Activated T-cell treated with anti-CD3 and anti-CD28 coated beads, Interleukin-2, amount 50 U/mL, for 24 hours (primary cell): ENCODE data around the gene ARIH2.

Experiments used
- DNase-seq: peaks from one replicate; pipeline ENCODE4 v3.0.0-alpha.2; 2020
- H3K27ac Mint-ChIP-seq: 2 replicates; pipeline ENCODE4 v1.8.0; 2020; ENCODE audit warnings: mild to moderate bottlenecking, mixed read lengths
- H3K27me3 Mint-ChIP-seq: 2 replicates; pipeline ENCODE4 v1.8.0; 2020; ENCODE audit warnings: mixed read lengths
- H3K36me3 Mint-ChIP-seq: 2 replicates; pipeline ENCODE4 v1.8.0; 2020; ENCODE audit warnings: low read depth, mixed read lengths
- H3K4me1 Mint-ChIP-seq: 2 replicates; pipeline ENCODE4 v1.8.0; 2020; ENCODE audit warnings: low read depth, mixed read lengths
- H3K4me3 Mint-ChIP-seq: 2 replicates; pipeline ENCODE4 v1.8.0; 2020; ENCODE audit warnings: mild to moderate bottlenecking, moderate library complexity, mixed read lengths
- H3K9me3 Mint-ChIP-seq: 2 replicates; pipeline ENCODE4 v1.8.0; 2020; ENCODE audit warnings: mixed read lengths

ARIH2 gene

DNA sequence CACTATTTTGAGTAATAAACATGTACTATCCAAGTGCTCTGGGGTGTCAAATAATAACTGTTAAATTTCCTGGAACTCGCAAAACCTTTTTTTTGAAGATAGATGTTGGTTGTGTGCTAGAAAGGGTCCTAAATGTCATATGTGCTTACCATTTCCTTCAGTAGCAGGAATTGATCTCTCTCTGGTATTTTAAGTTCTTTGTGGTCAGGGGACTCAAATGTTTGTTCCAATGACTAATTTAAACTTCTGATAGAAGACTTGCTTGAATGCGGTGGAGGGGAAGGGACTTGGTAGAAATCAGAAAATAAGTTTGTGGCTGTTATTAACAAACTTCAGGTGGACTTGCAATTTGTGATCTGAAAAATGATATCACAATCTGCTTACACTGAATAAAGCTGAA lies 26.8 kb downstream of the ARIH2 start:
- H3K27me3 Mint-ChIP-seq, result no peaks in the 10 kb centered on the region
- no peaks in the 10 kb centered on the region for H3K9me3 Mint-ChIP-seq
- H3K4me1 Mint-ChIP-seq, result peaks cover 51% of the 10 kb centered on the region
- no peak for DNase-seq
- no peak overlapping the region for H3K4me3 Mint-ChIP-seq
- H3K36me3 Mint-ChIP-seq, result peaks cover 59% of the 10 kb centered on the region
- H3K27ac Mint-ChIP-seq, result peak overlapping the region; percentile 74

- Mint-ChIP-seq H3K36me3 (peaks cover 59% of the 10 kb centered on the region), H3K9me3 (no peaks in the 10 kb centered on the region), H3K4me1 (peaks cover 52% of the 10 kb centered on the region), H3K4me3 (no peak overlapping the region), H3K27ac (peak overlapping the region; percentile 74), H3K27me3 (no peaks in the 10 kb centered on the region)
- DNase-seq, result no peak
Measured at GRCh38 chr3:48945891-48946549, 27.4 kb downstream of the ARIH2 start.

DNA sequence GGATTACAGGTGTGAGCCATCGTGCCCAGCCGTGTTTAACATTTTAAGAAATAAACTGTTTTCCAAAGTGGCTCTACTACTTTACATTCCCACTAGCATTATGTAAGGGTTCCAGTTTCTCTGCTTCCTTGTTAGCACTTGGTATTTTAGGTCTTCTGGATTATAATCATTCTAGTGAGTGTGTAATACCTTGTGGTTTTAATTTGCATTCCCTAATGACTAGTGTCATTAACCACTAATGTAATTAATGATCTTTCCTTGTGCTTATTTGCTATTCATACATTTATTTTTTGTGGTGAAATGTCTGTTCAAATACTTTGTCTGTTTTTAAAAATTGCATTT lies 30.7 kb downstream of the ARIH2 start:
- peaks cover 48% of the 10 kb centered on the region for H3K4me1 Mint-ChIP-seq
- no peak for DNase-seq
- H3K27ac Mint-ChIP-seq, result no peak overlapping the region
- H3K36me3 Mint-ChIP-seq, result peaks cover 59% of the 10 kb centered on the region
- no peaks in the 10 kb centered on the region for H3K9me3 Mint-ChIP-seq
- H3K27me3 Mint-ChIP-seq, result no peaks in the 10 kb centered on the region
- H3K4me3 Mint-ChIP-seq, result no peak overlapping the region

GRCh38 chr3:48950051-48950450 lies 31.4 kb downstream of the ARIH2 start:
- peaks cover 59% of the 10 kb centered on the region for H3K36me3 Mint-ChIP-seq
- no peaks in the 10 kb centered on the region for H3K27me3 Mint-ChIP-seq
- peaks cover 41% of the 10 kb centered on the region for H3K4me1 Mint-ChIP-seq
- peak overlapping the region; percentile 65 for H3K27ac Mint-ChIP-seq
- no peaks in the 10 kb centered on the region for H3K9me3 Mint-ChIP-seq
- no peak overlapping the region for H3K4me3 Mint-ChIP-seq
- no peak for DNase-seq

GRCh38 chr3:48951764-48952163 lies 33.1 kb downstream of the ARIH2 start:
- Mint-ChIP-seq H3K36me3 (peaks cover 57% of the 10 kb centered on the region), H3K9me3 (no peaks in the 10 kb centered on the region), H3K4me3 (no peak overlapping the region), H3K27ac (no peak overlapping the region), H3K4me1 (peaks cover 28% of the 10 kb centered on the region), H3K27me3 (no peaks in the 10 kb centered on the region)
- DNase-seq, result no peak

GRCh38 chr3:48952510-48953118 lies 34.0 kb downstream of the ARIH2 start:
- Mint-ChIP-seq H3K27me3 (no peaks in the 10 kb centered on the region), H3K4me3 (no peak overlapping the region), H3K27ac (peak overlapping the region; percentile 2)

DNA sequence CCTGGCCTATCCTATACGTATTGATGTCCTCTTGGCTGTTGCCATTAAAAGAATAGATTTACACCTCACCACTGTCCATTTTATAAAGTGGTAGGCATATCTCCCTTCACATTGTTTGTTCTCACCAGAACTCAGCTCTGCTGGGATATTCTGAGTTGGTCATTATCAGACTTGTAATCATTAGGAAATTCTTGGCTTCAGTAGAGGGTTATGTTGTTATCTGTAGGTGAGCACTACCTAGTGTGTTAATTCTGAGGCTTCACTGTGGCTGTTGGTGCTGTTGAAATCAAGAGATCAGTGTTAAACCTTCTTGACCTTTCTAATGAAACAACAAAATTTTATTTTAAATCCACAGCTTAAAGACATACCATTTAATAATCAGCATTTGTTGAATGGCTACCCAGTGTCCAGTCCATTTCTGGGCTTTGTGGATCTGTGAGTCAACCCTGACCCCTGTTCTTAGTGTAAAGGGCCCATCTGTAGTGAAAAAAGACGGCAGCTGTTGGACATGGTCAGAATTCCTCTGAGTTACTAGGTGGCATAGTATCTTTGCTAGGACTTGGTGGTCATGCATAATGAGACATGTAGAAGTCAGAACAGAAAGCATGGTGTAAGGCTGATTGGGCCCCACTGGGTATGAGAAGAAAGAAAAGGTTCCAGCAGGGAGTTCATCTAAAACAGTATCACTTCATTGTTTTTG lies 38.5 kb downstream of the ARIH2 start:
- Mint-ChIP-seq H3K4me3 (no peak overlapping the region), H3K36me3 (peaks cover 75% of the 10 kb centered on the region), H3K27me3 (no peaks in the 10 kb centered on the region), H3K27ac (no peak overlapping the region), H3K4me1 (peaks cover 13% of the 10 kb centered on the region), H3K9me3 (no peaks in the 10 kb centered on the region)
- no peak for DNase-seq

More at GRCh38 chr3:48952510-48953118, 34.0 kb downstream of the ARIH2 start:
- peaks cover 64% of the 10 kb centered on the region for H3K36me3 Mint-ChIP-seq
- peaks cover 26% of the 10 kb centered on the region for H3K4me1 Mint-ChIP-seq
- no peaks in the 10 kb centered on the region for H3K9me3 Mint-ChIP-seq
- DNase-seq, result peak; percentile 48

GRCh38 chr3:48960841-48961413 lies 42.3 kb downstream of the ARIH2 start:
- H3K27ac Mint-ChIP-seq, result peak overlapping the region; percentile 37
- peaks cover 15% of the 10 kb centered on the region for H3K4me1 Mint-ChIP-seq
- no peak overlapping the region for H3K4me3 Mint-ChIP-seq
- H3K36me3 Mint-ChIP-seq, result peaks cover 72% of the 10 kb centered on the region
- no peak for DNase-seq
- H3K27me3 Mint-ChIP-seq, result no peaks in the 10 kb centered on the region
- H3K9me3 Mint-ChIP-seq, result no peaks in the 10 kb centered on the region

DNA sequence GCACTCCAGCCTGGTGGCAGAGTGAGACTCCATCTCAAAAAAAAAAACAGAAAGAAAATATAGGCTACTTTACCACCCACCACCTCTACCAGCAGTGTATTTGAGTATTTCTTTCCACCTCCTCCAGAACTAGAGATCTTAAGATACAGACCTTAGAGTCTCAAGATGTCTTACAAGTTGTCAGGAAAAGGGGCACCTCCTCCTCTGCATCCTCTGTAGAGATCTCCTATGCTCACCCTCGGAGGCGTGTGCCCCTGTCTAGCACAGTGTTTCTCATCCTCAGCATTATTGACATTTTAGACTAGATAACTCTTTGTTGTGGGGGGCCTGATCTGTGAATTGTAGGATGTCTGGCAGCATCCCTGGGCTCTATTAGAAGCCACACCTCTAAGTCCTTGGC lies 43.7 kb downstream of the ARIH2 start:
- H3K27ac Mint-ChIP-seq, result peak overlapping the region; percentile 56

GRCh38 chr3:48962939-48963338 lies 44.3 kb downstream of the ARIH2 start:
- peaks cover 31% of the 10 kb centered on the region for H3K4me1 Mint-ChIP-seq
- no peaks in the 10 kb centered on the region for H3K27me3 Mint-ChIP-seq
- no peak overlapping the region for H3K4me3 Mint-ChIP-seq
- H3K36me3 Mint-ChIP-seq, result peaks cover 78% of the 10 kb centered on the region
- no peaks in the 10 kb centered on the region for H3K9me3 Mint-ChIP-seq
- peak overlapping the region; percentile 27 for H3K27ac Mint-ChIP-seq
- peak; percentile 11 for DNase-seq

More for the DNA sequence above, 43.7 kb downstream of the ARIH2 start:
- H3K4me3 Mint-ChIP-seq, result no peak overlapping the region
- H3K36me3 Mint-ChIP-seq, result peaks cover 78% of the 10 kb centered on the region
- peaks cover 29% of the 10 kb centered on the region for H3K4me1 Mint-ChIP-seq
- no peaks in the 10 kb centered on the region for H3K9me3 Mint-ChIP-seq
- peak; percentile 8 for DNase-seq
- H3K27me3 Mint-ChIP-seq, result no peaks in the 10 kb centered on the region

DNA sequence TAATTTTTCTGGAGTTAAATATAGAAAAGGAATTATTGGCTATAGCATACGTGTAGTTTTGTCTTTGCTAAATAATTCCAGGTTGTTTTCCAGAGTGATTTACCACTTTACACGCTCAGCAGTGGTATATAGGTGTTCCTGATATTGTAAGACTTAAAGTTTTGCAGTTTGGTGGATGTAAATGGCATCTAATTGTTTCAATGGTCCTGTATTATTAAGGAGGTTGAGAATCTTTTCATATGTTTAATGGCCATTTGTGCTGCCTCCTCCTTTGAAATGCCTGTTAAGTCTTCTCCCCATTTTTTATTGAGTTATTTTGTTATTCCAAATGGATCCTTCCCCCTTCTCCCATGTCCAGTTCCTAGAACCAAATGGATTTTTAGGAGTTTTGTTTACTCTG lies 44.9 kb downstream of the ARIH2 start:
- Mint-ChIP-seq H3K27me3 (no peaks in the 10 kb centered on the region), H3K9me3 (no peaks in the 10 kb centered on the region), H3K27ac (no peak overlapping the region), H3K4me1 (peaks cover 31% of the 10 kb centered on the region), H3K36me3 (peaks cover 80% of the 10 kb centered on the region), H3K4me3 (no peak overlapping the region)
- DNase-seq, result no peak

DNA sequence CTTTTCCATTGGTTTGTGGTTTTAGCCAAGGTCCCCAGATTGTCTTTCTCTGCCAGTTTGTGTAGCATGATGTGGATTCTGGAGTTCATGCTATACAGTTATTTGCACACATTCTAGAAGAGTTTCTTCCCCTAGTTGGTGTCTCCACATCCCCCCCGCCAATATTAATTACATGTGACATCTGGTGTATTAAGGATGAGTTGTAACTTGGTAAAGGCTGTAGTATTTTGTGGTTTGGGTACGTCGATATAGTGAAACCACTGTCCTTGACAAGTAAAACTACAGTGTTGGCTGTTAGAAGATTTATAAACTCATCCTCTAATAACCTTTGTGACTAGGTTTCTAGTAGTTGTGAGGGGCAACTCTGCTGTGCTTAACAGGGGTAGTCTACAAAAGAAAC lies 47.7 kb downstream of the ARIH2 start:
- H3K27ac Mint-ChIP-seq, result peak overlapping the region; percentile 70

GRCh38 chr3:48966876-48967361 lies 48.3 kb downstream of the ARIH2 start:
- peak overlapping the region; percentile 70 for H3K27ac Mint-ChIP-seq
- peaks cover 23% of the 10 kb centered on the region for H3K4me1 Mint-ChIP-seq
- no peaks in the 10 kb centered on the region for H3K27me3 Mint-ChIP-seq
- H3K36me3 Mint-ChIP-seq, result peaks cover 93% of the 10 kb centered on the region
- no peak overlapping the region for H3K4me3 Mint-ChIP-seq
- DNase-seq, result peak; percentile 52
- H3K9me3 Mint-ChIP-seq, result no peaks in the 10 kb centered on the region

More for the DNA sequence above, 47.7 kb downstream of the ARIH2 start:
- Mint-ChIP-seq H3K4me1 (peaks cover 29% of the 10 kb centered on the region), H3K27me3 (no peaks in the 10 kb centered on the region), H3K4me3 (no peak overlapping the region), H3K36me3 (peaks cover 93% of the 10 kb centered on the region), H3K9me3 (no peaks in the 10 kb centered on the region)
- DNase-seq, result no peak

- H3K27ac Mint-ChIP-seq, result peak overlapping the region; percentile 22
- peaks cover 17% of the 10 kb centered on the region for H3K4me1 Mint-ChIP-seq
- peak; percentile 14 for DNase-seq
- peaks cover 98% of the 10 kb centered on the region for H3K36me3 Mint-ChIP-seq
- no peak overlapping the region for H3K4me3 Mint-ChIP-seq
- no peaks in the 10 kb centered on the region for H3K9me3 Mint-ChIP-seq
- H3K27me3 Mint-ChIP-seq, result no peaks in the 10 kb centered on the region
Measured at GRCh38 chr3:48970586-48970985, 51.9 kb downstream of the ARIH2 start.
